Calu3 (cell line): Measurements from ENCODE around the gene LY9. TPM values are rescaled to one million over a fixed set of nuclear protein-coding genes. Genes with fewer than 3 reads are reported as not detected.
A peak's percentile ranks its signal among the peaks of the same experiment; 100 is the strongest.

Source experiments
- BruUV-seq: library from RNA; stranded (reverse); fragments of 400-500 nt; replicated peaks from 2 replicates; lab custom pipeline; 2021; lab: Mats Ljungman, UMichigan
- CTCF ChIA-PET: fragments of 300-600 bp; sonication (Branson Sonifier 250); formaldehyde crosslinking; loops from one replicate; lab custom pipeline; 2022; ENCODE audit warnings: antibody characterized with exemption; lab: Charles Lee
- DNase-seq: peaks from one replicate; pipeline ENCODE4 v3.0.0; 2022
- H3K27ac Mint-ChIP-seq: one replicate; pipeline ENCODE4 v1.8.0; 2022; ENCODE audit warnings: mixed read lengths; ENCODE audit not compliant: unreplicated experiment
- H3K27me3 Mint-ChIP-seq: one replicate; pipeline ENCODE4 v1.8.0; 2022; ENCODE audit warnings: mixed read lengths; ENCODE audit not compliant: unreplicated experiment
- H3K36me3 Mint-ChIP-seq: one replicate; pipeline ENCODE4 v1.8.0; 2022; ENCODE audit warnings: mild to moderate bottlenecking, moderate library complexity, mixed read lengths; ENCODE audit not compliant: insufficient read depth, unreplicated experiment
- H3K4me1 Mint-ChIP-seq: one replicate; pipeline ENCODE4 v1.8.0; 2022; ENCODE audit warnings: mild to moderate bottlenecking, low read depth, mixed read lengths; ENCODE audit not compliant: unreplicated experiment
- H3K4me3 Mint-ChIP-seq: one replicate; pipeline ENCODE4 v1.8.0; 2022; ENCODE audit warnings: mild to moderate bottlenecking, low read depth, moderate library complexity, mixed read lengths; ENCODE audit not compliant: unreplicated experiment
- H3K9me3 Mint-ChIP-seq: one replicate; pipeline ENCODE4 v1.8.0; 2022; ENCODE audit warnings: low read depth, mixed read lengths; ENCODE audit not compliant: unreplicated experiment
- intact Hi-C: fragments of 100-400 bp; cut with micrococcal nuclease; formaldehyde crosslinking; loops from one replicate; pipeline ENCODE4 v1.10.0; 2022; ENCODE audit not compliant: unreplicated experiment
- total RNA-seq: library from RNA; stranded (reverse); gene quantifications from 2 replicates; pipeline ENCODE4 v1.2.3, GENCODE V29; 2022
- TF ChIP-seq, protein P1 (sequence below): fragments of 200-600 bp; IDR thresholded peaks from one replicate; pipeline ENCODE4 v1.8.0; 2022; ENCODE audit warnings: antibody characterized with exemption; ENCODE audit not compliant: unreplicated experiment

Gene LY9
- total RNA-seq, 1 experiment from 2014 or later: not detected

DNA sequence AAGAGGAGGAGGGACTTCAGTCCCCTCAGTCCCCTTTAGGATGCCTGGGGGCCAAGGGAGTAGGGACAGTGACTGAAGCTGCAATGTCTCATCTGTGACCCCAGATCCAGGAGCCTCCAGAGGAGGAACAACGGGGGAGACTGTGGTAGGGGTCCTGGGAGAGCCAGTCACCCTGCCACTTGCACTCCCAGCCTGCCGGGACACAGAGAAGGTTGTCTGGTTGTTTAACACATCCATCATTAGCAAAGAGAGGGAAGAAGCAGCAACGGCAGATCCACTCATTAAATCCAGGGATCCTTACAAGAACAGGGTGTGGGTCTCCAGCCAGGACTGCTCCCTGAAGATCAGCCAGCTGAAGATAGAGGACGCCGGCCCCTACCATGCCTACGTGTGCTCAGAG lies 18.3 kb downstream of the LY9 start:
- TF ChIP-seq, protein P1, sequence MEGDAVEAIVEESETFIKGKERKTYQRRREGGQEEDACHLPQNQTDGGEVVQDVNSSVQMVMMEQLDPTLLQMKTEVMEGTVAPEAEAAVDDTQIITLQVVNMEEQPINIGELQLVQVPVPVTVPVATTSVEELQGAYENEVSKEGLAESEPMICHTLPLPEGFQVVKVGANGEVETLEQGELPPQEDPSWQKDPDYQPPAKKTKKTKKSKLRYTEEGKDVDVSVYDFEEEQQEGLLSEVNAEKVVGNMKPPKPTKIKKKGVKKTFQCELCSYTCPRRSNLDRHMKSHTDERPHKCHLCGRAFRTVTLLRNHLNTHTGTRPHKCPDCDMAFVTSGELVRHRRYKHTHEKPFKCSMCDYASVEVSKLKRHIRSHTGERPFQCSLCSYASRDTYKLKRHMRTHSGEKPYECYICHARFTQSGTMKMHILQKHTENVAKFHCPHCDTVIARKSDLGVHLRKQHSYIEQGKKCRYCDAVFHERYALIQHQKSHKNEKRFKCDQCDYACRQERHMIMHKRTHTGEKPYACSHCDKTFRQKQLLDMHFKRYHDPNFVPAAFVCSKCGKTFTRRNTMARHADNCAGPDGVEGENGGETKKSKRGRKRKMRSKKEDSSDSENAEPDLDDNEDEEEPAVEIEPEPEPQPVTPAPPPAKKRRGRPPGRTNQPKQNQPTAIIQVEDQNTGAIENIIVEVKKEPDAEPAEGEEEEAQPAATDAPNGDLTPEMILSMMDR: no peak
- BruUV-seq: no TSS peak
- Mint-ChIP-seq H3K9me3 (peaks cover 3% of the 10 kb centered on the region), H3K4me1 (peaks cover 37% of the 10 kb centered on the region), H3K27me3 (no peaks in the 10 kb centered on the region), H3K27ac (peak overlapping the region; percentile 51), H3K4me3 (no peak overlapping the region), H3K36me3 (peaks cover 8% of the 10 kb centered on the region)
- CTCF ChIA-PET: no interaction called here
- no peak for DNase-seq
- intact Hi-C loops: no loop called here

DNA sequence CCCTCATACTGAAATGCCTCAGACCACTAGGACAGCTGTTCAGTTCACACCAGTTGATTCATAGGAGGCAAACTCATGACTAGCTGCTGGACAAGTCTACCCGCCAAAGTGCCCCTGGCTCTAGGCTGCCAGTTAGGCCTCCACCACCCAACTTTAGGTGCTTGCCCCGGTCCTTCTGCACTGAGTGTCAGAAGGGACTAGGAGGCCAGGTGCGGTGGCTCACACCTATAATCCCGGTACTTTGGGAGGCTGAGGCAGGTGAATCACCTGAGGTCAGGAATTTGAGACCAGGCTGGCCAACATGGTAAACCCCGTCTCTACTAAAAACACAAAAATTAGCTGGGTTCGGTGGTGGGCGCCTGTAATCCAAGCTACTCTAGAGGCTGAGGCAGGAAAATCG lies 18.9 kb downstream of the LY9 start:
- Mint-ChIP-seq H3K27ac (peak overlapping the region; percentile 51), H3K4me1 (peaks cover 37% of the 10 kb centered on the region), H3K4me3 (no peak overlapping the region), H3K9me3 (peaks cover 3% of the 10 kb centered on the region), H3K27me3 (no peaks in the 10 kb centered on the region), H3K36me3 (peaks cover 8% of the 10 kb centered on the region)
- TF ChIP-seq, protein P1: no peak
- intact Hi-C loops: no loop called here
- no peak for DNase-seq
- CTCF ChIA-PET: no interaction called here
- no TSS peak for BruUV-seq

- Mint-ChIP-seq H3K4me1 (peaks cover 10% of the 10 kb centered on the region), H3K36me3 (peaks cover 3% of the 10 kb centered on the region), H3K27ac (no peak overlapping the region), H3K4me3 (no peak overlapping the region), H3K9me3 (no peaks in the 10 kb centered on the region), H3K27me3 (no peaks in the 10 kb centered on the region)
- intact Hi-C loops: no loop called here
- no peak for DNase-seq
- no TSS peak for BruUV-seq
- CTCF ChIA-PET: interaction anchor here (1.1 kb wide), 1 partner anchor 21 kb away, joined by 4 read pairs; no protein-coding TSS in a partner anchor
- TF ChIP-seq, protein P1: no peak
Measured at GRCh38 chr1:160818207-160818937, 22.4 kb downstream of the LY9 start.

DNA sequence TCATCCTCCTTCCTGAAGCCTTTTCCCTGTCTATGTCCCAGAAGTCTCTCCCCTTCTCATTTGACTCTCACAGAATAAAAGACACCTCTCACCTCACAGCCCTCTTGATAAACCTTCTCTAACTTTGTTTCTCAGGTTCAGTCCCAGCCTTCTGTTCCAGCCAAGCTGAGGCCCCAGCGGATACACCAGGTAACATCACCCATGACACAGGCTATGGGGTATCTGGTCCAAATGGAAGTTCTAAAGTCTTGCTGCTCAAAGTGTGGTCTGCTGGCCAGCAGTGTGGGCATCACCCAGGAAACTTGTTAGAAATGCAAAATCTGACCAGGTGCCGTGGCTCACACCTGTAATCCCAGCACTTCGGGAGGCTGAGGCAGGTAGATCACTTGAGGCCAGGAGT lies 23.2 kb downstream of the LY9 start:
- H3K4me3 Mint-ChIP-seq: no peak overlapping the region
- intact Hi-C loops: no loop called here
- no TSS peak for BruUV-seq
- no peaks in the 10 kb centered on the region for H3K27me3 Mint-ChIP-seq
- no peaks in the 10 kb centered on the region for H3K36me3 Mint-ChIP-seq
- TF ChIP-seq, protein P1: no peak
- no peak overlapping the region for H3K27ac Mint-ChIP-seq
- DNase-seq: no peak
- H3K9me3 Mint-ChIP-seq: no peaks in the 10 kb centered on the region
- H3K4me1 Mint-ChIP-seq: peaks cover 2% of the 10 kb centered on the region
- CTCF ChIA-PET: no interaction called here
